Fibroblast of lung (primary cell): ENCODE measurements around the gene TMPRSS4.

Experiments used
- EZH2 ChIP-seq: IDR thresholded peaks from 2 replicates; pipeline ENCODE4 v1.5.1; 2012; ENCODE audit warnings: low read length, control low read depth, mild to moderate bottlenecking; ENCODE audit errors: missing control alignments
- TF ChIP-seq, protein P1 (sequence below), 2 donors: IDR thresholded peaks in 1 of 2; conservative IDR thresholded peaks in 1 of 2; 1 replicate in 1 of 2; 2 replicates in 1 of 2; pipeline ENCODE4 v1.5.1; 2011 to 2012; ENCODE audit warnings: low read length in 2 of 2, control low read depth in 1 of 2, inconsistent platforms in 1 of 2, low read depth in 1 of 2, mild to moderate bottlenecking in 1 of 2

GRCh38 chr11:118115048-118115447, 38.2 kb downstream of the TMPRSS4 start:
- TF ChIP-seq, protein P1, sequence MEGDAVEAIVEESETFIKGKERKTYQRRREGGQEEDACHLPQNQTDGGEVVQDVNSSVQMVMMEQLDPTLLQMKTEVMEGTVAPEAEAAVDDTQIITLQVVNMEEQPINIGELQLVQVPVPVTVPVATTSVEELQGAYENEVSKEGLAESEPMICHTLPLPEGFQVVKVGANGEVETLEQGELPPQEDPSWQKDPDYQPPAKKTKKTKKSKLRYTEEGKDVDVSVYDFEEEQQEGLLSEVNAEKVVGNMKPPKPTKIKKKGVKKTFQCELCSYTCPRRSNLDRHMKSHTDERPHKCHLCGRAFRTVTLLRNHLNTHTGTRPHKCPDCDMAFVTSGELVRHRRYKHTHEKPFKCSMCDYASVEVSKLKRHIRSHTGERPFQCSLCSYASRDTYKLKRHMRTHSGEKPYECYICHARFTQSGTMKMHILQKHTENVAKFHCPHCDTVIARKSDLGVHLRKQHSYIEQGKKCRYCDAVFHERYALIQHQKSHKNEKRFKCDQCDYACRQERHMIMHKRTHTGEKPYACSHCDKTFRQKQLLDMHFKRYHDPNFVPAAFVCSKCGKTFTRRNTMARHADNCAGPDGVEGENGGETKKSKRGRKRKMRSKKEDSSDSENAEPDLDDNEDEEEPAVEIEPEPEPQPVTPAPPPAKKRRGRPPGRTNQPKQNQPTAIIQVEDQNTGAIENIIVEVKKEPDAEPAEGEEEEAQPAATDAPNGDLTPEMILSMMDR (conservative IDR thresholded peaks at IDR 0.05 in 1 of 2, IDR thresholded peaks at IDR 0.05 in 1 of 2; ENCODE audit: low read depth in 1 of 2, low read length in 2 of 2) = no peak
- no peak for TF ChIP-seq EZH2
